Measurements from ENCODE around the gene HOATZ.

The HOATZ gene

GRCh38 chr11:111494040-111494439, 20.5 kb upstream of the HOATZ start:
- H3K79me2 ChIP-seq (ENCODE audit: insufficient read depth, low read length): no peaks in the 10 kb centered on the region
- H3K27ac ChIP-seq (ENCODE audit: low read depth, low read length): no peak overlapping the region
- no peaks in the 10 kb centered on the region for H3K9me3 ChIP-seq (ENCODE audit: insufficient read depth, low read length)
- H3K4me2 ChIP-seq (ENCODE audit: low read depth, low read length, poor library complexity, severe bottlenecking): no peak overlapping the region
- H3K9ac ChIP-seq (ENCODE audit: low read length): no peak overlapping the region
- H3F3A ChIP-seq (ENCODE audit: insufficient read depth): no peaks in the 10 kb centered on the region
- no peaks in the 10 kb centered on the region for H4K20me1 ChIP-seq (ENCODE audit: low read depth, low read length)
- H2AFZ ChIP-seq (ENCODE audit: low read depth, low read length, severe bottlenecking): no peak overlapping the region
- TF ChIP-seq EZH2phosphoT487 (conservative IDR thresholded peaks at IDR 0.05; ENCODE audit: low read length) (no peak), CTCF (IDR thresholded peaks at IDR 0.05; ENCODE audit: insufficient read depth, low read length, poor library complexity, severe bottlenecking) (no peak)
- no peaks in the 10 kb centered on the region for H3K9me2 ChIP-seq (replicated peaks; ENCODE audit: insufficient read depth, low read length)
- H3K4me3 ChIP-seq (ENCODE audit: insufficient read depth, low read length, poor library complexity, severe bottlenecking): no peak overlapping the region
- no peaks in the 10 kb centered on the region for H3K27me3 ChIP-seq (ENCODE audit: low read length)
- H3K36me3 ChIP-seq (ENCODE audit: low read length): no peaks in the 10 kb centered on the region

- no peak overlapping the region for H2AFZ ChIP-seq (ENCODE audit: low read depth, low read length, severe bottlenecking)
- no peak overlapping the region for H3K9ac ChIP-seq (ENCODE audit: low read length)
- H4K20me1 ChIP-seq (ENCODE audit: low read depth, low read length): no peaks in the 10 kb centered on the region
- no peak overlapping the region for H3K4me2 ChIP-seq (ENCODE audit: low read depth, low read length, poor library complexity, severe bottlenecking)
- no peaks in the 10 kb centered on the region for H3K79me2 ChIP-seq (ENCODE audit: insufficient read depth, low read length)
- no peaks in the 10 kb centered on the region for H3K27me3 ChIP-seq (ENCODE audit: low read length)
- no peak overlapping the region for H3K4me3 ChIP-seq (ENCODE audit: insufficient read depth, low read length, poor library complexity, severe bottlenecking)
- H3K36me3 ChIP-seq (ENCODE audit: low read length): no peaks in the 10 kb centered on the region
- no peak overlapping the region for H3K27ac ChIP-seq (ENCODE audit: low read depth, low read length)
- H3F3A ChIP-seq (ENCODE audit: insufficient read depth): no peaks in the 10 kb centered on the region
- H3K9me2 ChIP-seq (replicated peaks; ENCODE audit: insufficient read depth, low read length): no peaks in the 10 kb centered on the region
- no peak for TF ChIP-seq CTCF (IDR thresholded peaks at IDR 0.05; ENCODE audit: insufficient read depth, low read length, poor library complexity, severe bottlenecking)
- no peak for TF ChIP-seq EZH2phosphoT487 (conservative IDR thresholded peaks at IDR 0.05; ENCODE audit: low read length)
- no peaks in the 10 kb centered on the region for H3K9me3 ChIP-seq (ENCODE audit: insufficient read depth, low read length)
Measured at GRCh38 chr11:111499483-111499882, 15.1 kb upstream of the HOATZ start.

- no peak for TF ChIP-seq EZH2phosphoT487 (conservative IDR thresholded peaks at IDR 0.05; ENCODE audit: low read length)
- TF ChIP-seq CTCF (IDR thresholded peaks at IDR 0.05; ENCODE audit: insufficient read depth, low read length, poor library complexity, severe bottlenecking): no peak
- Histone ChIP-seq H3K4me2 (ENCODE audit: low read depth, low read length, poor library complexity, severe bottlenecking) (no peak overlapping the region), H3F3A (ENCODE audit: insufficient read depth) (no peaks in the 10 kb centered on the region), H3K9ac (ENCODE audit: low read length) (no peak overlapping the region), H3K36me3 (ENCODE audit: low read length) (no peaks in the 10 kb centered on the region), H3K4me3 (ENCODE audit: insufficient read depth, low read length, poor library complexity, severe bottlenecking) (no peak overlapping the region), H3K79me2 (ENCODE audit: insufficient read depth, low read length) (no peaks in the 10 kb centered on the region), H4K20me1 (ENCODE audit: low read depth, low read length) (no peaks in the 10 kb centered on the region), H2AFZ (ENCODE audit: low read depth, low read length, severe bottlenecking) (no peak overlapping the region), H3K9me2 (replicated peaks; ENCODE audit: insufficient read depth, low read length) (no peaks in the 10 kb centered on the region), H3K27ac (ENCODE audit: low read depth, low read length) (no peak overlapping the region), H3K27me3 (ENCODE audit: low read length) (no peaks in the 10 kb centered on the region), H3K9me3 (ENCODE audit: insufficient read depth, low read length) (no peaks in the 10 kb centered on the region)
Measured at GRCh38 chr11:111500481-111500880, 14.1 kb upstream of the HOATZ start.

Data from SU-DHL-6 (cell line).